Caco-2 (cell line): ENCODE data around the gene SIK2. TPM values are rescaled to one million over a fixed set of nuclear protein-coding genes. Genes with fewer than 3 reads are reported as not detected.

Experiments used
- BruUV-seq: library from RNA; stranded (reverse); fragments of 400-500 nt; replicated peaks from 2 replicates; lab custom pipeline; 2021; lab: Mats Ljungman, UMichigan
- CTCF ChIA-PET: fragments of 300-600 bp; sonication (Branson Sonifier 250); formaldehyde crosslinking; loops from one replicate; lab custom pipeline; 2022; ENCODE audit warnings: antibody characterized with exemption; lab: Charles Lee
- POLR2A ChIA-PET: fragments of 300-600 bp; sonication (Branson Sonifier 250); formaldehyde crosslinking; loops from one replicate; lab custom pipeline; 2022; ENCODE audit warnings: antibody characterized with exemption; lab: Charles Lee
- DNase-seq, 2 experiments: peaks; one replicate each; pipeline versions ENCODE4 v3.0.0 to v3.0.0-alpha.2; 2020 to 2022
- H3K27me3 ChIP-seq: replicated peaks from 2 replicates; pipeline ENCODE4 v1.6.0; 2011; ENCODE audit warnings: low read length; ENCODE audit not compliant: control insufficient read depth, insufficient read depth
- H3K36me3 ChIP-seq: 2 replicates; pipeline ENCODE4 v1.5.1; 2011; ENCODE audit warnings: low read length; ENCODE audit not compliant: control insufficient read depth, insufficient read depth
- H3K4me1 ChIP-seq: fragments of 250-450 bp; sonication (Bioruptor Pico); 2 replicates; pipeline ENCODE4 v1.5.1; 2020; ENCODE audit warnings: mild to moderate bottlenecking
- H3K4me3 ChIP-seq: 2 replicates; pipeline ENCODE4 v1.5.1; 2011; ENCODE audit warnings: low read depth, mild to moderate bottlenecking, control low read depth, low read length
- H3K9me3 ChIP-seq: fragments of 250-450 bp; sonication (Bioruptor Pico); 2 replicates; pipeline ENCODE4 v1.5.1; 2020; ENCODE audit warnings: mild to moderate bottlenecking, moderate library complexity
- H3K27ac Mint-ChIP-seq: one replicate; pipeline ENCODE4 v1.8.0; 2022; ENCODE audit warnings: mixed read lengths; ENCODE audit not compliant: unreplicated experiment
- H3K27me3 Mint-ChIP-seq: one replicate; pipeline ENCODE4 v1.8.0; 2022; ENCODE audit warnings: mixed read lengths; ENCODE audit not compliant: insufficient read depth, unreplicated experiment
- H3K36me3 Mint-ChIP-seq: one replicate; pipeline ENCODE4 v1.8.0; 2022; ENCODE audit warnings: mild to moderate bottlenecking, mixed read lengths; ENCODE audit not compliant: insufficient read depth, unreplicated experiment
- H3K4me1 Mint-ChIP-seq: one replicate; pipeline ENCODE4 v1.8.0; 2022; ENCODE audit warnings: low read depth, mixed read lengths; ENCODE audit not compliant: unreplicated experiment
- H3K4me3 Mint-ChIP-seq: one replicate; pipeline ENCODE4 v1.8.0; 2022; ENCODE audit warnings: mild to moderate bottlenecking, moderate library complexity, mixed read lengths; ENCODE audit not compliant: unreplicated experiment
- H3K9me3 Mint-ChIP-seq: one replicate; pipeline ENCODE4 v1.8.0; 2022; ENCODE audit warnings: mixed read lengths; ENCODE audit not compliant: unreplicated experiment
- CTCF ChIP-seq, 2 experiments: fragments of 200-600 bp in 1 of 2; IDR thresholded peaks; 1 replicate in 1 of 2; 2 replicates in 1 of 2; pipeline versions ENCODE4 v1.5.1 to v1.8.0; 2011 to 2022; ENCODE audit warnings: antibody characterized with exemption in 1 of 2, control low read depth in 1 of 2, inconsistent platforms in 1 of 2, low read depth in 1 of 2, low read length in 1 of 2, mild to moderate bottlenecking in 1 of 2, moderate library complexity in 1 of 2; ENCODE audit not compliant: insufficient read depth in 1 of 2, severe bottlenecking in 1 of 2, unreplicated experiment in 1 of 2
- intact Hi-C: fragments of 100-400 bp; cut with micrococcal nuclease; formaldehyde crosslinking; loops from one replicate; pipeline ENCODE4 v1.10.0; 2022; ENCODE audit not compliant: unreplicated experiment
- total RNA-seq: library from RNA; stranded (reverse); gene quantifications from 2 replicates; pipeline ENCODE4 v1.2.3, GENCODE V29; 2022

Gene SIK2
- total RNA-seq, 1 experiment from 2014 or later, result 40.2 TPM

- intact Hi-C loops, result loop anchor here (1.0 kb wide), 1 partner anchor 9 kb away; no protein-coding TSS in a partner anchor
- peaks cover 16% of the 10 kb centered on the region for H3K4me1 Mint-ChIP-seq
- H3K36me3 ChIP-seq, result 0 out of 2 replicates have a peak, but pooled peaks cover 2% of the 10 kb centered on the region
- peaks cover 57% of the 10 kb centered on the region for H3K36me3 Mint-ChIP-seq
- no peaks in the 10 kb centered on the region for H3K9me3 Mint-ChIP-seq
- peaks cover 10% of the 10 kb centered on the region for H3K4me1 ChIP-seq
- ChIA-PET POLR2A (interaction anchor here (0.5 to 2.2 kb wide), 7 partner anchors 9 to 466 kb away, joined by 3 to 17 read pairs (median 4); no protein-coding TSS in a partner anchor), CTCF (interaction anchor here (0.7 to 4.6 kb wide), 10 partner anchors 12 to 311 kb away, joined by 3 to 46 read pairs (median 4); partner anchors contain the start of gene ALG9)
- H3K27me3 ChIP-seq, result no peaks in the 10 kb centered on the region
- no peaks in the 10 kb centered on the region for H3K27me3 Mint-ChIP-seq
- peak overlapping the region; percentile 84 for H3K27ac Mint-ChIP-seq
- peak overlapping the region; percentile 85 for H3K4me3 Mint-ChIP-seq
- DNase-seq, result no peak
- no peak for TF ChIP-seq CTCF (IDR thresholded peaks at IDR 0.05; ENCODE audit: insufficient read depth in 1 of 2, low read depth in 1 of 2, low read length in 1 of 2, severe bottlenecking in 1 of 2, unreplicated experiment in 1 of 2)
- H3K4me3 ChIP-seq, result peak overlapping the region; percentile 61
- no peaks in the 10 kb centered on the region for H3K9me3 ChIP-seq
- TSS peak; percentile 23 for BruUV-seq
Measured at GRCh38 chr11:111765320-111765983, 163.2 kb downstream of the SIK2 start.

DNA sequence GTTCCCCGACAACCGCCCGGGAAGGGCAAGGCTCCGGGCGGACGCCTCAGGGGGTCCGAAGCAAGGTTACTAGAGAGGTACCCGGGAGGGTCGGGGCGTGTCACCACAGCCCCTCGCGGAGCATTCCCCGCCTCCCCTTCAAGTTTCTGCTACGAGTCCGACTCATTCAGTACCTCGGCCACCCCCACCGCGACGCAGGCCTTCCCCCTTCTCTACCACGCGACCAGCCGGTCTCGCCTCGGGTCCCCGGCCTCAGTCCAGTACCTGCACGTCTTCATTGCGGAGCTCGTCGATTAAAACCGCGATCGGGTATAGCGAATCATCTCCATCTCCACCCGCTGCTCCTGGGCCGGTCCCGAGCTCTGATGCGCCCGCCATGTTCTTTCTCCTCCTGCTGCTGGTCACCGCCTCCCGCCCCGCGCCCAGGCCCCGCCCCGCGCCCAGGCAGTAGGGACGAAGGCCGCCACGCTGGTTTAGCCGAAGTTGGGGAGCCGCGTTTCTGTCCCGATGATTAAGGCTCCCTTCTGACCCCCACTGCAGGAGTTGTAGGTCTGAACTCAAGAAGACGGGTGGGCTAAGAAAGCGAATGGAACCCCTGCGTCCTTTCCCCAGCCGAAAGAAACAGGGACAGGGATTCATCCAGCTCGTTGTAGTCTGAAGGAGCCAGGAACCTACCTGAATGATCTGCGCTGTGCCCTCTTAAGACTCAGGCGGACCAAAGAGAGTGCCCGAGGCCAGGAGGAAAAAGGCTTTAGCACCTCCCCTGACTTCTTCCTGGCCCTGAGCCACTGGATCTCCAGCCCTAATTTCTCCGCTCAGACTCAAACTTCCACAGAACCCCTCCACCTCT is 164.0 kb downstream of the SIK2 start, which contains the start of gene PPP2R1B:
TSS of gene PPP2R1B (minus strand) at position 406 of the 850 bp plus-strand sequence. CDS start at position 378, 28 bp downstream.
- 0 out of 2 replicates have a peak, but pooled peaks cover 2% of the 10 kb centered on the region for H3K36me3 ChIP-seq
- DNase-seq, result peak; percentile 84 to 85
- BruUV-seq, result TSS peak; percentile 94
- ChIA-PET CTCF (interaction anchor here (0.5 to 4.6 kb wide), 12 partner anchors 9 to 312 kb away, joined by 3 to 46 read pairs (median 4); partner anchors contain the start of gene ALG9), POLR2A (interaction anchor here (0.5 to 2.2 kb wide), 11 partner anchors 10 to 1665 kb away, joined by 3 to 17 read pairs (median 4); partner anchors contain the start of gene ALG9)
- Mint-ChIP-seq H3K27ac (peak within 1 kb of the TSS; percentile 84), H3K36me3 (peaks cover 49% of the 10 kb centered on the region), H3K9me3 (no peaks in the 10 kb centered on the region), H3K4me1 (peaks cover 22% of the 10 kb centered on the region), H3K27me3 (no peaks in the 10 kb centered on the region), H3K4me3 (peak within 1 kb of the TSS; percentile 85)
- TF ChIP-seq CTCF (IDR thresholded peaks at IDR 0.05; ENCODE audit: insufficient read depth in 1 of 2, low read depth in 1 of 2, low read length in 1 of 2, severe bottlenecking in 1 of 2, unreplicated experiment in 1 of 2), result no peak
- H3K27me3 ChIP-seq, result no peaks in the 10 kb centered on the region
- peak within 1 kb of the TSS; percentile 61 for H3K4me3 ChIP-seq
- H3K4me1 ChIP-seq, result peaks cover 10% of the 10 kb centered on the region
- intact Hi-C loops, result loop anchor here (1.0 to 2.0 kb wide), 7 partner anchors 10 to 164 kb away; partner anchors contain the start of gene SIK2
- H3K9me3 ChIP-seq, result no peaks in the 10 kb centered on the region
